HepG2 (cell line): ENCODE results near the gene NOX3. TPM values are rescaled to one million over a fixed set of nuclear protein-coding genes. Genes with fewer than 3 reads are reported as not detected.
A peak's percentile ranks its signal among the peaks of the same experiment; 100 is the strongest.

Experiments
- ASH2L ChIP-seq: fragments of 300-600, 200-600 bp; sonication (generic); IDR thresholded peaks from 2 replicates; pipeline ENCODE4 v1.7.0; 2017; ENCODE audit warnings: low read depth, mild to moderate bottlenecking, moderate library complexity, mixed read lengths, low read length; ENCODE audit not compliant: insufficient read length
- ERF ChIP-seq: IDR thresholded peaks from 2 replicates; pipeline ENCODE4 v1.6.1; 2018; ENCODE audit warnings: missing biosample characterization, missing genetic modification reagents
- GATAD2A ChIP-seq: IDR thresholded peaks from 2 replicates; pipeline ENCODE4 v1.6.1; 2016
- HMG20A ChIP-seq: IDR thresholded peaks from 2 replicates; pipeline ENCODE4 v1.6.1; 2016; ENCODE audit warnings: borderline replicate concordance
- ISL2 ChIP-seq: sonication (generic); formaldehyde crosslinking; IDR thresholded peaks from 2 replicates; pipeline ENCODE4 v1.5.0; 2020; ENCODE audit warnings: missing genetic modification reagents
- KAT8 ChIP-seq: IDR thresholded peaks from 2 replicates; pipeline ENCODE4 v1.6.1; 2016; ENCODE audit warnings: missing genetic modification reagents, missing compliant biosample characterization
- KDM1A ChIP-seq: IDR thresholded peaks from 2 replicates; pipeline ENCODE4 v1.6.1; 2016; ENCODE audit warnings: missing compliant biosample characterization
- MED1 ChIP-seq: sonication (generic); formaldehyde crosslinking; IDR thresholded peaks from 2 replicates; pipeline ENCODE4 v1.4.0; 2020; ENCODE audit warnings: missing genetic modification reagents
- MIER2 ChIP-seq: IDR thresholded peaks from 2 replicates; pipeline ENCODE4 v1.6.1; 2016; ENCODE audit warnings: missing biosample characterization, missing genetic modification reagents
- NFYC ChIP-seq: IDR thresholded peaks from 2 replicates; pipeline ENCODE4 v1.6.1; 2016; ENCODE audit warnings: missing genetic modification reagents, missing compliant biosample characterization
- SRF ChIP-seq: IDR thresholded peaks from 2 replicates; pipeline ENCODE4 v1.6.1; 2011; ENCODE audit warnings: mild to moderate bottlenecking, low read depth, low read length, moderate library complexity
- SRSF1 ChIP-seq: fragments of 200-400 bp; formaldehyde crosslinking; optimal IDR thresholded peaks from 2 replicates; pipeline ENCODE3; 2017; ENCODE audit warnings: mild to moderate bottlenecking, low read depth, low read length, moderate library complexity
- TARDBP ChIP-seq: sonication (generic); formaldehyde crosslinking; IDR thresholded peaks from 2 replicates; pipeline ENCODE4 v1.8.0; 2022; ENCODE audit warnings: mild to moderate bottlenecking, missing genetic modification reagents
- TSC22D2 ChIP-seq: sonication (generic); formaldehyde crosslinking; IDR thresholded peaks from 2 replicates; pipeline ENCODE4 v1.5.1; 2020; ENCODE audit warnings: missing genetic modification reagents, mild to moderate bottlenecking, borderline replicate concordance
- ZMYM4 ChIP-seq: sonication (generic); formaldehyde crosslinking; IDR thresholded peaks from 2 replicates; pipeline ENCODE4 v1.8.1; 2023; ENCODE audit warnings: mild to moderate bottlenecking, missing genetic modification reagents
- ZNF337 ChIP-seq: sonication (generic); formaldehyde crosslinking; IDR thresholded peaks from 2 replicates; pipeline ENCODE4 v1.5.1; 2020; ENCODE audit warnings: missing genetic modification reagents, low read depth, mild to moderate bottlenecking, borderline replicate concordance
- ZNF432 ChIP-seq: sonication (generic); formaldehyde crosslinking; IDR thresholded peaks from 2 replicates; pipeline ENCODE4 v1.5.0; 2020; ENCODE audit warnings: missing genetic modification reagents, mild to moderate bottlenecking, borderline replicate concordance
- ZNF567 ChIP-seq: sonication (generic); formaldehyde crosslinking; IDR thresholded peaks from 2 replicates; pipeline ENCODE4 v1.8.1; 2023; ENCODE audit warnings: mild to moderate bottlenecking, missing genetic modification reagents, borderline replicate concordance
- polyA plus RNA-seq, 8 experiments: library from polyadenylated mRNA; depleted of rRNA in 3 of 8; stranded (reverse) in 7 of 8; unstranded in 1 of 8; fragments of >200 nt; fragmentation: Illumina TruSeq in 4 of 8; extraction: Trizol in 4 of 8; gene quantifications; 2 replicates each; pipeline versions ENCODE4 v1.2.1 to v1.2.3, GENCODE V29; 2011 to 2016; ENCODE audit warnings: low read depth in 4 of 8, missing spikeins in 1 of 8, mixed read lengths in 1 of 8; ENCODE audit not compliant: insufficient read depth in 1 of 8
- total RNA-seq, 5 experiments: library from RNA; depleted of rRNA; stranded (reverse); fragments of >200 nt; fragmentation: Illumina TruSeq; extraction: Trizol; gene quantifications; 2 replicates each; pipeline ENCODE4 v1.2.3, GENCODE V29; 2016; ENCODE audit warnings: low read depth in 1 of 5
- TF ChIP-seq, protein P1 (sequence below): IDR thresholded peaks from 2 replicates; pipeline ENCODE4 v1.6.1; 2016; ENCODE audit warnings: low read depth
- TF ChIP-seq, protein P2 (sequence below): sonication (generic); formaldehyde crosslinking; IDR thresholded peaks from 2 replicates; pipeline ENCODE4 v1.8.1; 2023; ENCODE audit warnings: missing genetic modification reagents, inconsistent platforms, borderline replicate concordance
- TF ChIP-seq, protein P3 (sequence below): IDR thresholded peaks from 2 replicates; pipeline ENCODE4 v1.6.1; 2012; ENCODE audit warnings: inconsistent platforms
- TF ChIP-seq, protein P4 (sequence below): sonication (generic); formaldehyde crosslinking; IDR thresholded peaks from 2 replicates; pipeline ENCODE4 v1.4.0; 2020; ENCODE audit warnings: missing genetic modification reagents
- TF ChIP-seq, protein P5 (sequence below): sonication (generic); formaldehyde crosslinking; IDR thresholded peaks from 2 replicates; pipeline ENCODE4 v1.4.0; 2020; ENCODE audit warnings: missing genetic modification reagents
- TF ChIP-seq, protein P6 (sequence below): sonication (generic); formaldehyde crosslinking; IDR thresholded peaks from 2 replicates; pipeline ENCODE4 v1.4.0; 2020; ENCODE audit warnings: missing genetic modification reagents, borderline replicate concordance

The NOX3 gene
- total and polyA plus RNA-seq, 2 of the 13 experiments (the other 11 are each of a cell fraction or from before 2014, with no cell fraction given), result 0.09 to 0.18 TPM

DNA sequence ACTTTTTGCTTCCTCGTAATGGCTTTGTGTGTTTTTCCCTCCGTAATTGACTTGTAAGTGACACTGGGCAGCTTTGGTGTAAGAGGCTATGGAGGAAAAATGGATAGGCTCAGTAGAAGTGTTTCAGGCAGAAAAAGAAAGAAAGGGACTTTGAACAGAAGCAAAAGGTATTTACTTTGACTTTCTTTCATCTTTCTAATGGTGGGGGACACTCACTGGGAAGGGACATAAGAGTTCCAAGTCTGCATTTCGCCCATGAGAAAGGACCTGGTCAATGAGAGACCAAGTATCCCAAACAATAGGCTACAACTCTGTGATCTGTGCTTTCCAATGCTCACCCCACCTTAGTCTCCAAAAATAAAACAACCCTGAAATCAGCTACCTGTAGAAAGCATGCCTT lies 41.6 kb downstream of the NOX3 start (continued):
- TF ChIP-seq, protein P1, sequence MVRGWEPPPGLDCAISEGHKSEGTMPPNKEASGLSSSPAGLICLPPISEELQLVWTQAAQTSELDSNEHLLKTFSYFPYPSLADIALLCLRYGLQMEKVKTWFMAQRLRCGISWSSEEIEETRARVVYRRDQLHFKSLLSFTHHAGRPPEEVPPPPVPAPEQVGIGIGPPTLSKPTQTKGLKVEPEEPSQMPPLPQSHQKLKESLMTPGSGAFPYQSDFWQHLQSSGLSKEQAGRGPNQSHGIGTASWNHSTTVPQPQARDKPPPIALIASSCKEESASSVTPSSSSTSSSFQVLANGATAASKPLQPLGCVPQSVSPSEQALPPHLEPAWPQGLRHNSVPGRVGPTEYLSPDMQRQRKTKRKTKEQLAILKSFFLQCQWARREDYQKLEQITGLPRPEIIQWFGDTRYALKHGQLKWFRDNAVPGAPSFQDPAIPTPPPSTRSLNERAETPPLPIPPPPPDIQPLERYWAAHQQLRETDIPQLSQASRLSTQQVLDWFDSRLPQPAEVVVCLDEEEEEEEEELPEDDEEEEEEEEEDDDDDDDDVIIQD (CRISPR knock-in tag), result peak; percentile 76; the same call in 1 of the 2 replicates
- TF ChIP-seq ASH2L (peak; percentile 53), KDM1A (0 out of 2 replicates have a peak, but pooled peaks have one; percentile 36), ZNF432 (CRISPR knock-in tag) (no peak), KAT8 (CRISPR knock-in tag) (peak; percentile 46), MIER2 (CRISPR knock-in tag) (peak; percentile 74; the same call in 1 of the 2 replicates), GATAD2A (CRISPR knock-in tag) (peak; percentile 66), TSC22D2 (0 out of 2 replicates have a peak, but pooled peaks have one; percentile 21), SRF (no peak), ISL2 (peak; percentile 57; the same call in 1 of the 2 replicates), SRSF1 (no peak), TARDBP (CRISPR knock-in tag) (0 out of 2 replicates have a peak, but pooled peaks have one; percentile 45), ZNF567 (no peak), ZMYM4 (peak; percentile 45; the same call in 1 of the 2 replicates), HMG20A (CRISPR knock-in tag) (peak; percentile 83), ZNF337 (CRISPR knock-in tag) (no peak), MED1 (CRISPR knock-in tag) (0 out of 2 replicates have a peak, but pooled peaks have one; percentile 41), ERF (CRISPR knock-in tag) (0 out of 2 replicates have a peak, but pooled peaks have one; percentile 22), NFYC (0 out of 2 replicates have a peak, but pooled peaks have one; percentile 9)
- TF ChIP-seq, protein P2, sequence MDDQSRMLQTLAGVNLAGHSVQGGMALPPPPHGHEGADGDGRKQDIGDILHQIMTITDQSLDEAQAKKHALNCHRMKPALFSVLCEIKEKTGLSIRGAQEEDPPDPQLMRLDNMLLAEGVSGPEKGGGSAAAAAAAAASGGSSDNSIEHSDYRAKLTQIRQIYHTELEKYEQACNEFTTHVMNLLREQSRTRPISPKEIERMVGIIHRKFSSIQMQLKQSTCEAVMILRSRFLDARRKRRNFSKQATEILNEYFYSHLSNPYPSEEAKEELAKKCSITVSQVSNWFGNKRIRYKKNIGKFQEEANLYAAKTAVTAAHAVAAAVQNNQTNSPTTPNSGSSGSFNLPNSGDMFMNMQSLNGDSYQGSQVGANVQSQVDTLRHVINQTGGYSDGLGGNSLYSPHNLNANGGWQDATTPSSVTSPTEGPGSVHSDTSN (CRISPR knock-in tag), result no peak
- TF ChIP-seq, protein P3, sequence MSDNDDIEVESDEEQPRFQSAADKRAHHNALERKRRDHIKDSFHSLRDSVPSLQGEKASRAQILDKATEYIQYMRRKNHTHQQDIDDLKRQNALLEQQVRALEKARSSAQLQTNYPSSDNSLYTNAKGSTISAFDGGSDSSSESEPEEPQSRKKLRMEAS, result 0 out of 2 replicates have a peak, but pooled peaks have one; percentile 40
- TF ChIP-seq, protein P4, sequence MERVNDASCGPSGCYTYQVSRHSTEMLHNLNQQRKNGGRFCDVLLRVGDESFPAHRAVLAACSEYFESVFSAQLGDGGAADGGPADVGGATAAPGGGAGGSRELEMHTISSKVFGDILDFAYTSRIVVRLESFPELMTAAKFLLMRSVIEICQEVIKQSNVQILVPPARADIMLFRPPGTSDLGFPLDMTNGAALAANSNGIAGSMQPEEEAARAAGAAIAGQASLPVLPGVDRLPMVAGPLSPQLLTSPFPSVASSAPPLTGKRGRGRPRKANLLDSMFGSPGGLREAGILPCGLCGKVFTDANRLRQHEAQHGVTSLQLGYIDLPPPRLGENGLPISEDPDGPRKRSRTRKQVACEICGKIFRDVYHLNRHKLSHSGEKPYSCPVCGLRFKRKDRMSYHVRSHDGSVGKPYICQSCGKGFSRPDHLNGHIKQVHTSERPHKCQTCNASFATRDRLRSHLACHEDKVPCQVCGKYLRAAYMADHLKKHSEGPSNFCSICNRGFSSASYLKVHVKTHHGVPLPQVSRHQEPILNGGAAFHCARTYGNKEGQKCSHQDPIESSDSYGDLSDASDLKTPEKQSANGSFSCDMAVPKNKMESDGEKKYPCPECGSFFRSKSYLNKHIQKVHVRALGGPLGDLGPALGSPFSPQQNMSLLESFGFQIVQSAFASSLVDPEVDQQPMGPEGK (CRISPR knock-in tag), result peak; percentile 85
- TF ChIP-seq, protein P5, sequence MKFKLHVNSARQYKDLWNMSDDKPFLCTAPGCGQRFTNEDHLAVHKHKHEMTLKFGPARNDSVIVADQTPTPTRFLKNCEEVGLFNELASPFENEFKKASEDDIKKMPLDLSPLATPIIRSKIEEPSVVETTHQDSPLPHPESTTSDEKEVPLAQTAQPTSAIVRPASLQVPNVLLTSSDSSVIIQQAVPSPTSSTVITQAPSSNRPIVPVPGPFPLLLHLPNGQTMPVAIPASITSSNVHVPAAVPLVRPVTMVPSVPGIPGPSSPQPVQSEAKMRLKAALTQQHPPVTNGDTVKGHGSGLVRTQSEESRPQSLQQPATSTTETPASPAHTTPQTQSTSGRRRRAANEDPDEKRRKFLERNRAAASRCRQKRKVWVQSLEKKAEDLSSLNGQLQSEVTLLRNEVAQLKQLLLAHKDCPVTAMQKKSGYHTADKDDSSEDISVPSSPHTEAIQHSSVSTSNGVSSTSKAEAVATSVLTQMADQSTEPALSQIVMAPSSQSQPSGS (CRISPR knock-in tag), result no peak
- TF ChIP-seq, protein P6, sequence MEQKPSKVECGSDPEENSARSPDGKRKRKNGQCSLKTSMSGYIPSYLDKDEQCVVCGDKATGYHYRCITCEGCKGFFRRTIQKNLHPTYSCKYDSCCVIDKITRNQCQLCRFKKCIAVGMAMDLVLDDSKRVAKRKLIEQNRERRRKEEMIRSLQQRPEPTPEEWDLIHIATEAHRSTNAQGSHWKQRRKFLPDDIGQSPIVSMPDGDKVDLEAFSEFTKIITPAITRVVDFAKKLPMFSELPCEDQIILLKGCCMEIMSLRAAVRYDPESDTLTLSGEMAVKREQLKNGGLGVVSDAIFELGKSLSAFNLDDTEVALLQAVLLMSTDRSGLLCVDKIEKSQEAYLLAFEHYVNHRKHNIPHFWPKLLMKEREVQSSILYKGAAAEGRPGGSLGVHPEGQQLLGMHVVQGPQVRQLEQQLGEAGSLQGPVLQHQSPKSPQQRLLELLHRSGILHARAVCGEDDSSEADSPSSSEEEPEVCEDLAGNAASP (CRISPR knock-in tag), result 0 out of 2 replicates have a peak, but pooled peaks have one; percentile 12
